Spleen (tissue), 7 donors: Measurements from ENCODE around the gene CNNM3.

Experiments
- POLR2A ChIP-seq, 3 donors: fragments of 450-650 bp; IDR thresholded peaks; one replicate each; pipeline ENCODE4 v1.5.1; 2017; ENCODE audit warnings: antibody characterized with exemption in 3 of 3, mild to moderate bottlenecking in 1 of 3
- POLR2AphosphoS5 ChIP-seq, 3 donors: sonication (generic); formaldehyde crosslinking; IDR thresholded peaks; one replicate each; pipeline ENCODE4 v1.5.1; 2017; ENCODE audit warnings: antibody characterized with exemption in 3 of 3
- TF ChIP-seq, protein P1 (sequence below), 11 experiments: fragments of 200-600 bp in 7 of 11; fragments of 450-650 bp in 4 of 11; sonication (generic) in 4 of 11; IDR thresholded peaks in 8 of 11; conservative IDR thresholded peaks in 3 of 11; 1 replicate in 7 of 11; 2 replicates in 4 of 11; pipeline versions ENCODE4 v1.4.0 to v1.8.0; 2016 to 2021; ENCODE audit warnings: antibody characterized with exemption in 11 of 11, inconsistent platforms in 4 of 11, mild to moderate bottlenecking in 1 of 11
- donor health status: DM: no; HTN: no; CAD: no; lungs with moderate emphysema.
- donor health status: DM: no; HTN: no; CAD: no.
- donor health status: DM: no; HTN: no; CAD: no.

DNA sequence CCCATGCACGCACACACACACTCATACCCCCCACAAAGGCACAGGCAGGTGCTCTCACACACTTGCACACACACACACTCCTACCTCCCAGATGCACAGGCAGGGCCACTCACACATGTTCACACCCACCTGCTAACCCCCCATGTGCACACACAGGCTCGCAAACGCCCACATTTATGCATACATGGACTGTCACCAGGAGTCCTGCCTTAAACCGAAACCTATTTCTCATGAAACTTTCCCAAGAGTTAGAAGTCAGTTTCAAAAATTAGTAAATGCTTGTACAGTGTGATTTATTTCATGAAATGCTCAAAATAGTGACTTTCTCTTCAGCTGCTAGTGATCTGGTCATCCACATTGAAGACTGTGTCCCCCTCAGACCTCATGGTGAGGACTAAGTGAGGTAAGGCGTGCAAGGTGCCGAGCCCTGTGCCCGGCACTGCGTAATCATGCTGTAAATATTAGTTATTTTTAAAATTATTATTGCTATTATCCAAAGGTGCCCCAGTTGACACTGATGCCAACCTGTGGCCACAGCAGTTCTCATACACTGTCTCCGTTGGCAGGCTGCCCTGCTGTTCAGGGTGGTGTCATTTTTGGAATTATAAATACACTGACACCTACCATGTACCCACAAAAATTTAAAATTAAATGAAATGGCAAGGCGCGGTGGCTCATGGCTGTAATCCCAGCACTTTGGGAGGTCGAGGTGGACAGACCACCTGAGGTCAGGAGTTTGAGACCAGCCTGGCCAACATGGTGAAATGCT, 43.0 kb upstream of the CNNM3 start:
- TF ChIP-seq POLR2AphosphoS5 (IDR thresholded peaks at IDR 0.05) (no peak), POLR2A (IDR thresholded peaks at IDR 0.05) (no peak)
- TF ChIP-seq, protein P1, sequence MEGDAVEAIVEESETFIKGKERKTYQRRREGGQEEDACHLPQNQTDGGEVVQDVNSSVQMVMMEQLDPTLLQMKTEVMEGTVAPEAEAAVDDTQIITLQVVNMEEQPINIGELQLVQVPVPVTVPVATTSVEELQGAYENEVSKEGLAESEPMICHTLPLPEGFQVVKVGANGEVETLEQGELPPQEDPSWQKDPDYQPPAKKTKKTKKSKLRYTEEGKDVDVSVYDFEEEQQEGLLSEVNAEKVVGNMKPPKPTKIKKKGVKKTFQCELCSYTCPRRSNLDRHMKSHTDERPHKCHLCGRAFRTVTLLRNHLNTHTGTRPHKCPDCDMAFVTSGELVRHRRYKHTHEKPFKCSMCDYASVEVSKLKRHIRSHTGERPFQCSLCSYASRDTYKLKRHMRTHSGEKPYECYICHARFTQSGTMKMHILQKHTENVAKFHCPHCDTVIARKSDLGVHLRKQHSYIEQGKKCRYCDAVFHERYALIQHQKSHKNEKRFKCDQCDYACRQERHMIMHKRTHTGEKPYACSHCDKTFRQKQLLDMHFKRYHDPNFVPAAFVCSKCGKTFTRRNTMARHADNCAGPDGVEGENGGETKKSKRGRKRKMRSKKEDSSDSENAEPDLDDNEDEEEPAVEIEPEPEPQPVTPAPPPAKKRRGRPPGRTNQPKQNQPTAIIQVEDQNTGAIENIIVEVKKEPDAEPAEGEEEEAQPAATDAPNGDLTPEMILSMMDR (IDR thresholded peaks at IDR 0.05 in 8 of 11, conservative IDR thresholded peaks at IDR 0.05 in 3 of 11): no peak
